Dendritic cell treated with granulocyte-macrophage colony-stimulating factor and Interleukin-4, amounts not matched to agents 40 ng/mL and 50 ng/mL, for 4 days (primary cell): ENCODE data around the gene SPATA31D3.

Experiments
- H3K27ac Mint-ChIP-seq: one replicate; pipeline ENCODE4 v1.8.0; 2022; ENCODE audit warnings: mild to moderate bottlenecking, mixed read lengths
- H3K27me3 Mint-ChIP-seq: one replicate; pipeline ENCODE4 v1.8.0; 2022; ENCODE audit warnings: mild to moderate bottlenecking, mixed read lengths
- H3K36me3 Mint-ChIP-seq: one replicate; pipeline ENCODE4 v1.8.0; 2022; ENCODE audit warnings: low read depth, mixed read lengths
- H3K4me1 Mint-ChIP-seq: one replicate; pipeline ENCODE4 v1.8.0; 2022; ENCODE audit warnings: low read depth, mixed read lengths
- H3K4me3 Mint-ChIP-seq: one replicate; pipeline ENCODE4 v1.8.0; 2022; ENCODE audit warnings: mild to moderate bottlenecking, moderate library complexity, mixed read lengths
- H3K9me3 Mint-ChIP-seq: one replicate; pipeline ENCODE4 v1.8.0; 2022; ENCODE audit warnings: mixed read lengths
- intact Hi-C: fragments of 100-400 bp; cut with micrococcal nuclease; formaldehyde crosslinking; loops from one replicate; pipeline ENCODE4 v1.15.0; 2022

SPATA31D3 gene

GRCh38 chr9:81989700-81990099 is 46.4 kb downstream of the SPATA31D3 start:
- no peaks in the 10 kb centered on the region for H3K27me3 Mint-ChIP-seq
- no peak overlapping the region for H3K4me3 Mint-ChIP-seq
- H3K4me1 Mint-ChIP-seq, result no peaks in the 10 kb centered on the region
- H3K27ac Mint-ChIP-seq, result no peak overlapping the region
- intact Hi-C loops, result no loop called here
- H3K36me3 Mint-ChIP-seq, result no peaks in the 10 kb centered on the region
- H3K9me3 Mint-ChIP-seq, result peaks cover 49% of the 10 kb centered on the region

- H3K9me3 Mint-ChIP-seq, result peaks cover 51% of the 10 kb centered on the region
- H3K36me3 Mint-ChIP-seq, result no peaks in the 10 kb centered on the region
- intact Hi-C loops, result no loop called here
- H3K4me3 Mint-ChIP-seq, result no peak overlapping the region
- no peaks in the 10 kb centered on the region for H3K4me1 Mint-ChIP-seq
- no peak overlapping the region for H3K27ac Mint-ChIP-seq
- no peaks in the 10 kb centered on the region for H3K27me3 Mint-ChIP-seq
Observed at GRCh38 chr9:81993656-81994055, 50.4 kb downstream of the SPATA31D3 start.
